ENCODE results near the gene ADA.

The ADA gene

GRCh38 chr20:44621939-44622338, 29.6 kb downstream of the ADA start:
- DNase-seq (ENCODE audit: insufficient read length, low spot score) (no peak), FAIRE-seq (no peak)
- no peak for TF ChIP-seq CTCF (IDR thresholded peaks at IDR 0.05; ENCODE audit: insufficient read depth, missing control alignments)

GRCh38 chr20:44621325-44621724, 30.2 kb downstream of the ADA start:
- no peak for DNase-seq (ENCODE audit: insufficient read length, low spot score)
- FAIRE-seq = no peak
- no peak for TF ChIP-seq CTCF (IDR thresholded peaks at IDR 0.05; ENCODE audit: insufficient read depth, missing control alignments)

- DNase-seq (ENCODE audit: insufficient read length, low spot score) (no peak), FAIRE-seq (no peak)
- TF ChIP-seq CTCF (IDR thresholded peaks at IDR 0.05; ENCODE audit: insufficient read depth, missing control alignments) = no peak
Observed at GRCh38 chr20:44620030-44620429, 31.5 kb downstream of the ADA start.

- FAIRE-seq (no peak), DNase-seq (ENCODE audit: insufficient read length, low spot score) (no peak)
- TF ChIP-seq CTCF (IDR thresholded peaks at IDR 0.05; ENCODE audit: insufficient read depth, missing control alignments) = no peak
Observed at GRCh38 chr20:44619294-44619693, 32.2 kb downstream of the ADA start.

GRCh38 chr20:44618318-44618731, 33.2 kb downstream of the ADA start:
- no peak for TF ChIP-seq CTCF (IDR thresholded peaks at IDR 0.05; ENCODE audit: insufficient read depth, missing control alignments)
- FAIRE-seq (no peak), DNase-seq (ENCODE audit: insufficient read length, low spot score) (no peak)

GRCh38 chr20:44616604-44616964, 34.9 kb downstream of the ADA start:
- FAIRE-seq = no peak
- TF ChIP-seq CTCF (IDR thresholded peaks at IDR 0.05; ENCODE audit: insufficient read depth, missing control alignments) = no peak
- no peak for DNase-seq (ENCODE audit: insufficient read length, low spot score)

GRCh38 chr20:44615876-44616603, 35.5 kb downstream of the ADA start:
- DNase-seq (ENCODE audit: insufficient read length, low spot score) = no peak
- no peak for FAIRE-seq
- no peak for TF ChIP-seq CTCF (IDR thresholded peaks at IDR 0.05; ENCODE audit: insufficient read depth, missing control alignments)

Data from D721Med (cell line).